Lower lobe of right lung (tissue), 2 donors: ENCODE results near the gene PLSCR1. TPM values are rescaled to one million over a fixed set of nuclear protein-coding genes. Genes with fewer than 3 reads are reported as not detected.
A peak's percentile ranks its signal among the peaks of the same experiment; 100 is the strongest.
"Not testable (repeated sequence)": the region's sequence is repeated elsewhere in the genome, so short reads cannot be mapped to it uniquely, and the experiment has no call there.

ENCODE experiments used
- ATAC-seq, 2 donors: fragments of 200-7000 bp; cut with Tn5 transposase; one replicate each; pipeline ENCODE4 v1.9.1; 2020 to 2022; ENCODE audit warnings: mild to moderate bottlenecking in 2 of 2, moderate library complexity in 2 of 2
- DNase-seq: peaks from one replicate; pipeline ENCODE4 v3.0.0-alpha.2; 2020
- H3K27ac ChIP-seq: fragments of 200-600 bp; one replicate; pipeline ENCODE4 v1.8.0; 2022
- H3K27me3 ChIP-seq: fragments of 200-600 bp; one replicate; pipeline ENCODE4 v1.8.0; 2022; ENCODE audit warnings: low read depth
- H3K36me3 ChIP-seq: fragments of 200-600 bp; one replicate; pipeline ENCODE4 v1.8.0; 2022; ENCODE audit warnings: mild to moderate bottlenecking
- H3K4me1 ChIP-seq: fragments of 200-600 bp; one replicate; pipeline ENCODE4 v1.8.0; 2022
- H3K4me3 ChIP-seq: fragments of 200-600 bp; one replicate; pipeline ENCODE4 v1.8.0; 2022; ENCODE audit warnings: mild to moderate bottlenecking
- H3K9me3 ChIP-seq: fragments of 200-600 bp; one replicate; pipeline ENCODE4 v1.8.0; 2022
- CTCF ChIP-seq: fragments of 200-600 bp; IDR thresholded peaks from one replicate; pipeline ENCODE4 v1.8.0; 2022; ENCODE audit warnings: antibody characterized with exemption, mild to moderate bottlenecking
- intact Hi-C: fragments of 100-400 bp; cut with DNase I; formaldehyde crosslinking; loops from one replicate; pipeline ENCODE4 v1.11.0; 2022
- total RNA-seq: library from RNA; stranded (reverse); fragmentation: NEBNext Ultra II Directional; extraction: Animal tissue kit (Norgen Biotek cat#: 25700); gene quantifications from one replicate; pipeline ENCODE4 v1.2.1, GENCODE V29; 2021
- donor health status: DM: no; HTN: yes; CAD: no; lungs with severe emphysema.

The PLSCR1 gene
- total RNA-seq, 1 donor from 2014 or later = 194 TPM

GRCh38 chr3:146503461-146504202 is 40.8 kb downstream of the PLSCR1 start:
- intact Hi-C loops = no loop called here
- H3K4me1 ChIP-seq = peaks cover 24% of the 10 kb centered on the region
- ATAC-seq (peak; percentile 57 to 74), DNase-seq (no peak)
- H3K27ac ChIP-seq = no peak overlapping the region
- H3K36me3 ChIP-seq = no peaks in the 10 kb centered on the region
- no peaks in the 10 kb centered on the region for H3K9me3 ChIP-seq
- no peaks in the 10 kb centered on the region for H3K27me3 ChIP-seq
- no peak overlapping the region for H3K4me3 ChIP-seq
- TF ChIP-seq CTCF = no peak

- H3K9me3 ChIP-seq = no peaks in the 10 kb centered on the region
- ATAC-seq (no peak), DNase-seq (no peak)
- H3K4me3 ChIP-seq = no peak overlapping the region
- intact Hi-C loops = no loop called here
- H3K27me3 ChIP-seq = no peaks in the 10 kb centered on the region
- H3K36me3 ChIP-seq = no peaks in the 10 kb centered on the region
- no peak overlapping the region for H3K27ac ChIP-seq
- TF ChIP-seq CTCF = no peak
- H3K4me1 ChIP-seq = peaks cover 24% of the 10 kb centered on the region
Observed at GRCh38 chr3:146502887-146503460, 41.4 kb downstream of the PLSCR1 start.

- no peak for TF ChIP-seq CTCF
- Histone ChIP-seq H3K4me3 (no peak overlapping the region), H3K36me3 (no peaks in the 10 kb centered on the region), H3K27me3 (no peaks in the 10 kb centered on the region), H3K27ac (no peak overlapping the region), H3K9me3 (no peaks in the 10 kb centered on the region), H3K4me1 (peaks cover 15% of the 10 kb centered on the region)
- DNase-seq (no peak), ATAC-seq (no peak)
- intact Hi-C loops = no loop called here
Observed at GRCh38 chr3:146501752-146502151, 42.7 kb downstream of the PLSCR1 start.

GRCh38 chr3:146499701-146500100 is 44.7 kb downstream of the PLSCR1 start:
- DNase-seq (no peak), ATAC-seq (no peak)
- no peak overlapping the region for H3K4me3 ChIP-seq
- H3K36me3 ChIP-seq = no peaks in the 10 kb centered on the region
- H3K27me3 ChIP-seq = no peaks in the 10 kb centered on the region
- TF ChIP-seq CTCF = no peak
- H3K27ac ChIP-seq = no peak overlapping the region
- intact Hi-C loops = no loop called here
- no peaks in the 10 kb centered on the region for H3K4me1 ChIP-seq
- no peaks in the 10 kb centered on the region for H3K9me3 ChIP-seq

- DNase-seq (no peak), ATAC-seq (no peak)
- intact Hi-C loops = no loop called here
- no peaks in the 10 kb centered on the region for H3K36me3 ChIP-seq
- no peaks in the 10 kb centered on the region for H3K9me3 ChIP-seq
- H3K27ac ChIP-seq = no peak overlapping the region
- no peak for TF ChIP-seq CTCF
- H3K4me3 ChIP-seq = no peak overlapping the region
- H3K4me1 ChIP-seq = no peaks in the 10 kb centered on the region
- no peaks in the 10 kb centered on the region for H3K27me3 ChIP-seq
Observed at GRCh38 chr3:146498002-146498736, 46.2 kb downstream of the PLSCR1 start.

GRCh38 chr3:146497145-146497843 is 47.1 kb downstream of the PLSCR1 start:
- ATAC-seq, H3K4me1 ChIP-seq, DNase-seq, H3K27me3 ChIP-seq, H3K36me3 ChIP-seq, H3K27ac ChIP-seq, H3K4me3 ChIP-seq, H3K9me3 ChIP-seq, intact Hi-C loops: not testable (repeated sequence)
